Mammary epithelial cell (primary cell): ENCODE data around the gene CORO1A.

Experiments used
- EZH2 ChIP-seq: IDR thresholded peaks from 2 replicates; pipeline ENCODE4 v1.6.1; 2012; ENCODE audit warnings: low read length, inconsistent platforms, borderline replicate concordance
- TF ChIP-seq, protein P1 (sequence below), 2 donors: IDR thresholded peaks in 1 of 2; conservative IDR thresholded peaks in 1 of 2; 2 replicates each; pipeline ENCODE4 v1.5.1; 2011 to 2012; ENCODE audit warnings: inconsistent platforms in 2 of 2, low read length in 2 of 2, mild to moderate bottlenecking in 2 of 2, control low read depth in 1 of 2, low read depth in 1 of 2; ENCODE audit not compliant: insufficient read depth in 1 of 2; ENCODE audit errors: extremely low read depth in 1 of 2

DNA sequence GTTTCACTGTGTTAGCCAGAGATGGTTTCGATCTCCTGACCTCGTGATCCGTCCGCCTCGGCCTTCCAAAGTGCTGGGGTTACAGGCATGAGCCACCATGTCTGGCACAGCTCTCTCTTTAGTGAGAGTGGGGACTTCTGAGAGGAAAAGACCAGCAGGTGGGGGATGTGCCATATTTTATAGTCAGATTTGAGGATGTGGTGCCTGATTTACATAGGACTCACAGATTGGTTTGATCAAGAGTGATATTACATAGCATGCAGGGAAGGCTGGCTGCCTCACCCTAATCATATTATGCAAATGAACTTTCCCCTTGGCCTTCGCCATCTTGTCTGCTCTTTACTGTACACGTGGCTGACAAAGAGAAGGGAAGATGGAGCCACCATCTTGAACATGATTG is 32.3 kb upstream of the CORO1A start:
- TF ChIP-seq, protein P1, sequence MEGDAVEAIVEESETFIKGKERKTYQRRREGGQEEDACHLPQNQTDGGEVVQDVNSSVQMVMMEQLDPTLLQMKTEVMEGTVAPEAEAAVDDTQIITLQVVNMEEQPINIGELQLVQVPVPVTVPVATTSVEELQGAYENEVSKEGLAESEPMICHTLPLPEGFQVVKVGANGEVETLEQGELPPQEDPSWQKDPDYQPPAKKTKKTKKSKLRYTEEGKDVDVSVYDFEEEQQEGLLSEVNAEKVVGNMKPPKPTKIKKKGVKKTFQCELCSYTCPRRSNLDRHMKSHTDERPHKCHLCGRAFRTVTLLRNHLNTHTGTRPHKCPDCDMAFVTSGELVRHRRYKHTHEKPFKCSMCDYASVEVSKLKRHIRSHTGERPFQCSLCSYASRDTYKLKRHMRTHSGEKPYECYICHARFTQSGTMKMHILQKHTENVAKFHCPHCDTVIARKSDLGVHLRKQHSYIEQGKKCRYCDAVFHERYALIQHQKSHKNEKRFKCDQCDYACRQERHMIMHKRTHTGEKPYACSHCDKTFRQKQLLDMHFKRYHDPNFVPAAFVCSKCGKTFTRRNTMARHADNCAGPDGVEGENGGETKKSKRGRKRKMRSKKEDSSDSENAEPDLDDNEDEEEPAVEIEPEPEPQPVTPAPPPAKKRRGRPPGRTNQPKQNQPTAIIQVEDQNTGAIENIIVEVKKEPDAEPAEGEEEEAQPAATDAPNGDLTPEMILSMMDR (conservative IDR thresholded peaks at IDR 0.05 in 1 of 2, IDR thresholded peaks at IDR 0.05 in 1 of 2; ENCODE audit: extremely low read depth in 1 of 2, insufficient read depth in 1 of 2, low read depth in 1 of 2, low read length in 2 of 2) = no peak
- TF ChIP-seq EZH2 = no peak
